ENCODE measurements around the gene FAM83F.

The FAM83F gene

GRCh38 chr22:40027191-40028097 is 32.7 kb downstream of the FAM83F start:
- DNase-seq: no peak
- intact Hi-C loops (cut with DNase I): no loop called here

GRCh38 chr22:40028098-40028425 is 33.3 kb downstream of the FAM83F start:
- intact Hi-C loops (cut with DNase I): no loop called here
- no peak for DNase-seq

- intact Hi-C loops (cut with DNase I): no loop called here
- DNase-seq: no peak
Observed at GRCh38 chr22:40029189-40029890, 34.6 kb downstream of the FAM83F start.

- intact Hi-C loops (cut with DNase I): no loop called here
- no peak for DNase-seq
Observed at GRCh38 chr22:40030026-40030757, 35.4 kb downstream of the FAM83F start.

GRCh38 chr22:40030758-40031095 is 36.0 kb downstream of the FAM83F start:
- DNase-seq: no peak
- intact Hi-C loops (cut with DNase I): no loop called here

- intact Hi-C loops (cut with DNase I): no loop called here
- DNase-seq: peak in 3 of 42 donors; percentile 24 to 31 (median 27)
Observed at GRCh38 chr22:40031766-40032470, 37.2 kb downstream of the FAM83F start.

GRCh38 chr22:40033586-40034380 is 39.0 kb downstream of the FAM83F start:
- intact Hi-C loops (cut with DNase I): no loop called here
- DNase-seq: peak in 1 of 42 donors; percentile 27

GRCh38 chr22:40035351-40035750 is 40.6 kb downstream of the FAM83F start:
- DNase-seq: peak in 1 of 42 donors; percentile 35

GRCh38 chr22:40036126-40036525 is 41.4 kb downstream of the FAM83F start:
- peak in 1 of 42 donors; percentile 4 for DNase-seq
- intact Hi-C loops (cut with DNase I): loop anchor here (5.0 kb wide), 1 partner anchor 499 kb away; no protein-coding TSS in a partner anchor

More at GRCh38 chr22:40035351-40035750, 40.6 kb downstream of the FAM83F start:
- intact Hi-C loops (cut with DNase I): loop anchor here (5.0 kb wide), 1 partner anchor 498 kb away; no protein-coding TSS in a partner anchor

- peak; percentile 45 to 88 (median 72) for DNase-seq
- intact Hi-C loops (cut with DNase I): loop anchor here (5.0 kb wide), 1 partner anchor 499 kb away; no protein-coding TSS in a partner anchor
Observed at GRCh38 chr22:40036591-40037225, 42.0 kb downstream of the FAM83F start.

GRCh38 chr22:40037320-40037719 is 42.6 kb downstream of the FAM83F start:
- intact Hi-C loops (cut with DNase I): loop anchor here (5.0 kb wide), 1 partner anchor 500 kb away; no protein-coding TSS in a partner anchor
- no peak for DNase-seq

GRCh38 chr22:40039482-40040115 is 44.8 kb downstream of the FAM83F start:
- intact Hi-C loops (cut with DNase I): loop anchor here (5.0 to 10.0 kb wide), 2 partner anchors 305 to 502 kb away; partner anchors contain the start of gene ADSL
- DNase-seq: no peak

- DNase-seq: no peak
- intact Hi-C loops (cut with DNase I): loop anchor here (10.0 kb wide), 1 partner anchor 304 kb away; the partner anchor contains the start of gene ADSL
Observed at GRCh38 chr22:40040927-40041326, 46.2 kb downstream of the FAM83F start.

- DNase-seq: no peak
- intact Hi-C loops (cut with DNase I): loop anchor here (10.0 kb wide), 1 partner anchor 303 kb away; the partner anchor contains the start of gene ADSL
Observed at GRCh38 chr22:40041366-40042137, 46.8 kb downstream of the FAM83F start.

- intact Hi-C loops (cut with DNase I): loop anchor here (10.0 kb wide), 1 partner anchor 302 kb away; the partner anchor contains the start of gene ADSL
- peak in 1 of 42 donors; percentile 3 for DNase-seq
Observed at GRCh38 chr22:40042312-40042711, 47.6 kb downstream of the FAM83F start.

GRCh38 chr22:40043081-40043480 is 48.3 kb downstream of the FAM83F start:
- DNase-seq: peak in 1 of 42 donors; percentile 16
- intact Hi-C loops (cut with DNase I): loop anchor here (10.0 kb wide), 1 partner anchor 302 kb away; the partner anchor contains the start of gene ADSL

Data from head of caudate nucleus (tissue), 42 donors.